Esophagus squamous epithelium (tissue), 4 donors: ENCODE data around the gene DBP.

ENCODE experiments used
- CTCF ChIP-seq, 6 experiments: fragments of 450-650 bp in 4 of 6; fragments of 200-600 bp in 2 of 6; sonication (generic) in 2 of 6; IDR thresholded peaks; one replicate each; pipeline ENCODE4 v1.5.1; 2016 to 2019; ENCODE audit warnings: antibody characterized with exemption in 6 of 6, mild to moderate bottlenecking in 4 of 6, moderate library complexity in 4 of 6
- POLR2A ChIP-seq, 4 donors: fragments of 450-650 bp; IDR thresholded peaks; one replicate each; pipeline ENCODE4 v1.6.1; 2017; ENCODE audit warnings: antibody characterized with exemption in 4 of 4, mild to moderate bottlenecking in 4 of 4, moderate library complexity in 3 of 4

- TF ChIP-seq CTCF (IDR thresholded peaks at IDR 0.05) (no peak), POLR2A (IDR thresholded peaks at IDR 0.05) (no peak)
These were observed 19.8 kb upstream of the DBP start for GRCh38 chr19:48656840-48657474.
